WTC11 (cell line): Measurements from ENCODE around the gene NDUFAF2.

ENCODE experiments used
- CREM ChIP-seq: sonication (generic); formaldehyde crosslinking; IDR thresholded peaks from 2 replicates; pipeline ENCODE4 v1.8.1; 2022; ENCODE audit warnings: mild to moderate bottlenecking, missing genetic modification reagents, moderate library complexity
- FOXJ3 ChIP-seq: sonication (generic); formaldehyde crosslinking; IDR thresholded peaks from 2 replicates; pipeline ENCODE4 v1.9.0; 2021; ENCODE audit warnings: missing genetic modification reagents, mild to moderate bottlenecking, borderline replicate concordance
- GABPB1 ChIP-seq: sonication (generic); formaldehyde crosslinking; IDR thresholded peaks from 2 replicates; pipeline ENCODE4 v1.8.1; 2023; ENCODE audit warnings: mild to moderate bottlenecking, missing genetic modification reagents
- NFE2L1 ChIP-seq: sonication (generic); formaldehyde crosslinking; IDR thresholded peaks from 2 replicates; pipeline ENCODE4 v1.8.1; 2023; ENCODE audit warnings: missing genetic modification reagents
- RELA ChIP-seq: sonication (generic); formaldehyde crosslinking; IDR thresholded peaks from 2 replicates; pipeline ENCODE4 v1.8.1; 2022; ENCODE audit warnings: missing genetic modification reagents, mild to moderate bottlenecking, borderline replicate concordance
- TEAD4 ChIP-seq: sonication (generic); formaldehyde crosslinking; IDR thresholded peaks from 2 replicates; pipeline ENCODE4 v1.8.0; 2022; ENCODE audit warnings: mild to moderate bottlenecking, missing genetic modification reagents
- ZNF317 ChIP-seq: sonication (generic); formaldehyde crosslinking; IDR thresholded peaks from 2 replicates; pipeline ENCODE4 v1.8.1; 2023; ENCODE audit warnings: low read depth, mild to moderate bottlenecking, moderate library complexity, missing genetic modification reagents, borderline replicate concordance
- TF ChIP-seq, protein P1 (sequence below): fragments of 200-600 bp; IDR thresholded peaks from 2 replicates; pipeline ENCODE4 v1.8.0; 2022; ENCODE audit warnings: antibody characterized with exemption
- TF ChIP-seq, protein P2 (sequence below): fragments of 250-450 bp; sonication (Bioruptor Pico); IDR thresholded peaks from 2 replicates; pipeline ENCODE4 v1.9.0; 2021; ENCODE audit warnings: moderate library complexity, mild to moderate bottlenecking, inconsistent platforms, borderline replicate concordance
- TF ChIP-seq, protein P3 (sequence below): sonication (generic); formaldehyde crosslinking; IDR thresholded peaks from 2 replicates; pipeline ENCODE4 v1.8.1; 2022; ENCODE audit warnings: missing genetic modification reagents, borderline replicate concordance
- TF ChIP-seq, protein P4 (sequence below): sonication (generic); formaldehyde crosslinking; IDR thresholded peaks from 2 replicates; pipeline ENCODE4 v1.8.0; 2022; ENCODE audit warnings: mild to moderate bottlenecking, missing genetic modification reagents

DNA sequence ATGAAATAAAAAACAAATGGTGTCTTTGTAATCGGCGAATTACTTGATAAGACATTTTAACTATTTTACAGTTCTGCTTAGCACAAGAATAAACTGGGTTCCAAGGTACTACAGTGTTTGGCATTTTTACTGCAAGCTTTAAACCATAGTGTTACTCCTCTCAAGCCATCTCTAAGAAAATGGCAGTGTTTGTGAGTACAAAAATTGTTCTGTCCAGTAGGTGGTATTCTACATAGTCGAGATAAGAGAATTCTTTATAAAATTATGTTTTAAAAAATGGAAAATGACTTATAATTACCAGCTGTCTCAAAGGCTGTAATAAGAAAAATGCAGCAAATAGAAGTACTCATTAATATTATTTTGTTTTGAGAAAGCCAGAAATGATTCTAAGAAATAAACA is 214.1 kb downstream of the NDUFAF2 start:
- no peak for TF ChIP-seq ZNF317 (CRISPR knock-in tag)
- TF ChIP-seq, protein P1, sequence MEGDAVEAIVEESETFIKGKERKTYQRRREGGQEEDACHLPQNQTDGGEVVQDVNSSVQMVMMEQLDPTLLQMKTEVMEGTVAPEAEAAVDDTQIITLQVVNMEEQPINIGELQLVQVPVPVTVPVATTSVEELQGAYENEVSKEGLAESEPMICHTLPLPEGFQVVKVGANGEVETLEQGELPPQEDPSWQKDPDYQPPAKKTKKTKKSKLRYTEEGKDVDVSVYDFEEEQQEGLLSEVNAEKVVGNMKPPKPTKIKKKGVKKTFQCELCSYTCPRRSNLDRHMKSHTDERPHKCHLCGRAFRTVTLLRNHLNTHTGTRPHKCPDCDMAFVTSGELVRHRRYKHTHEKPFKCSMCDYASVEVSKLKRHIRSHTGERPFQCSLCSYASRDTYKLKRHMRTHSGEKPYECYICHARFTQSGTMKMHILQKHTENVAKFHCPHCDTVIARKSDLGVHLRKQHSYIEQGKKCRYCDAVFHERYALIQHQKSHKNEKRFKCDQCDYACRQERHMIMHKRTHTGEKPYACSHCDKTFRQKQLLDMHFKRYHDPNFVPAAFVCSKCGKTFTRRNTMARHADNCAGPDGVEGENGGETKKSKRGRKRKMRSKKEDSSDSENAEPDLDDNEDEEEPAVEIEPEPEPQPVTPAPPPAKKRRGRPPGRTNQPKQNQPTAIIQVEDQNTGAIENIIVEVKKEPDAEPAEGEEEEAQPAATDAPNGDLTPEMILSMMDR, result no peak
- TF ChIP-seq, protein P2, sequence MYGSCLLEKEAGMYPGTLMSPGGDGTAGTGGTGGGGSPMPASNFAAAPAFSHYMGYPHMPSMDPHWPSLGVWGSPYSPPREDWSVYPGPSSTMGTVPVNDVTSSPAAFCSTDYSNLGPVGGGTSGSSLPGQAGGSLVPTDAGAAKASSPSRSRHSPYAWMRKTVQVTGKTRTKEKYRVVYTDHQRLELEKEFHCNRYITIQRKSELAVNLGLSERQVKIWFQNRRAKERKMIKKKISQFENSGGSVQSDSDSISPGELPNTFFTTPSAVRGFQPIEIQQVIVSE (CRISPR knock-in tag), result no peak
- no peak for TF ChIP-seq FOXJ3
- TF ChIP-seq NFE2L1 (CRISPR knock-in tag), result no peak
- no peak for TF ChIP-seq RELA (CRISPR knock-in tag)
- TF ChIP-seq GABPB1 (CRISPR knock-in tag), result no peak
- TF ChIP-seq TEAD4 (CRISPR knock-in tag), result no peak
- no peak for TF ChIP-seq CREM
- TF ChIP-seq, protein P3, sequence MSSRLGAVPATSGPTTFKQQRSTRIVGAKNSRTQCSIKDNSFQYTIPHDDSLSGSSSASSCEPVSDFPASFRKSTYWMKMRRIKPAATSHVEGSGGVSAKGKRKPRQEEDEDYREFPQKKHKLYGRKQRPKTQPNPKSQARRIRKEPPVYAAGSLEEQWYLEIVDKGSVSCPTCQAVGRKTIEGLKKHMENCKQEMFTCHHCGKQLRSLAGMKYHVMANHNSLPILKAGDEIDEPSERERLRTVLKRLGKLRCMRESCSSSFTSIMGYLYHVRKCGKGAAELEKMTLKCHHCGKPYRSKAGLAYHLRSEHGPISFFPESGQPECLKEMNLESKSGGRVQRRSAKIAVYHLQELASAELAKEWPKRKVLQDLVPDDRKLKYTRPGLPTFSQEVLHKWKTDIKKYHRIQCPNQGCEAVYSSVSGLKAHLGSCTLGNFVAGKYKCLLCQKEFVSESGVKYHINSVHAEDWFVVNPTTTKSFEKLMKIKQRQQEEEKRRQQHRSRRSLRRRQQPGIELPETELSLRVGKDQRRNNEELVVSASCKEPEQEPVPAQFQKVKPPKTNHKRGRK, result no peak
- TF ChIP-seq, protein P4, sequence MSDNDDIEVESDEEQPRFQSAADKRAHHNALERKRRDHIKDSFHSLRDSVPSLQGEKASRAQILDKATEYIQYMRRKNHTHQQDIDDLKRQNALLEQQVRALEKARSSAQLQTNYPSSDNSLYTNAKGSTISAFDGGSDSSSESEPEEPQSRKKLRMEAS, result no peak
